Measurements from ENCODE around the gene MUCL3. TPM values are rescaled to one million over a fixed set of nuclear protein-coding genes. Genes with fewer than 3 reads are reported as not detected.
"Not testable (repeated sequence)": the region's sequence is repeated elsewhere in the genome, so short reads cannot be mapped to it uniquely, and the experiment has no call there.

The MUCL3 gene
- total RNA-seq, 1 donor from 2014 or later: not detected

GRCh38 chr6:30910473-30910872, 30.3 kb upstream of the MUCL3 start:
- H3K27ac ChIP-seq (ENCODE audit: low read depth, low read length); H3K4me3 ChIP-seq (ENCODE audit: low read length in 3 of 3); H3K27me3 ChIP-seq (ENCODE audit: control insufficient read depth in 3 of 3, insufficient read depth in 3 of 3, low read length in 3 of 3); H3K9me3 ChIP-seq (ENCODE audit: control insufficient read depth in 3 of 3, low read length in 3 of 3); H3K9ac ChIP-seq (ENCODE audit: low read depth in 1 of 3, low read length in 3 of 3): not testable (repeated sequence)
- Histone ChIP-seq H3K36me3 (ENCODE audit: control insufficient read depth in 3 of 3, insufficient read depth in 3 of 3, low read length in 3 of 3) (peaks cover 21 to 32% (median 29%) of the 10 kb centered on the region in 3 donors), H3K4me1 (ENCODE audit: control insufficient read depth in 3 of 3, insufficient read depth in 3 of 3, low read length in 3 of 3) (peaks cover 28 to 33% (median 29%) of the 10 kb centered on the region in 3 donors)

GRCh38 chr6:30912746-30913520, 27.8 kb upstream of the MUCL3 start:
- Histone ChIP-seq H3K36me3 (ENCODE audit: control insufficient read depth in 3 of 3, insufficient read depth in 3 of 3, low read length in 3 of 3) (peaks cover 30 to 45% (median 37%) of the 10 kb centered on the region in 3 donors), H3K9me3 (ENCODE audit: control insufficient read depth in 3 of 3, low read length in 3 of 3) (no peaks in the 10 kb centered on the region), H3K4me1 (ENCODE audit: control insufficient read depth in 3 of 3, insufficient read depth in 3 of 3, low read length in 3 of 3) (peaks cover 34 to 43% (median 42%) of the 10 kb centered on the region in 3 donors), H3K27me3 (ENCODE audit: control insufficient read depth in 3 of 3, insufficient read depth in 3 of 3, low read length in 3 of 3) (no peaks in the 10 kb centered on the region), H3K27ac (ENCODE audit: low read depth, low read length) (peak overlapping the region; percentile 93), H3K9ac (ENCODE audit: low read depth in 1 of 3, low read length in 3 of 3) (peak overlapping the region in 2 of 3 donors; percentile 94 to 96), H3K4me3 (ENCODE audit: low read length in 3 of 3) (peak overlapping the region; percentile 78 to 86 (median 83))

GRCh38 chr6:30913721-30914075, 27.1 kb upstream of the MUCL3 start:
- Histone ChIP-seq H3K4me1 (ENCODE audit: control insufficient read depth in 3 of 3, insufficient read depth in 3 of 3, low read length in 3 of 3) (peaks cover 30 to 40% (median 38%) of the 10 kb centered on the region in 3 donors), H3K9ac (ENCODE audit: low read depth in 1 of 3, low read length in 3 of 3) (peak overlapping the region; percentile 82 to 96 (median 94)), H3K36me3 (ENCODE audit: control insufficient read depth in 3 of 3, insufficient read depth in 3 of 3, low read length in 3 of 3) (peaks cover 34 to 50% (median 43%) of the 10 kb centered on the region in 3 donors)

GRCh38 chr6:30914076-30914853, 26.5 kb upstream of the MUCL3 start, which contains the start of gene VARS2:
TSS of gene VARS2 (plus strand) at chr6:30914238. CDS start at chr6:30914837, 599 bp downstream.
- Histone ChIP-seq H3K27me3 (ENCODE audit: control insufficient read depth in 3 of 3, insufficient read depth in 3 of 3, low read length in 3 of 3) (no peaks in the 10 kb centered on the region), H3K27ac (ENCODE audit: low read depth, low read length) (peak within 1 kb of the TSS; percentile 93), H3K9ac (ENCODE audit: low read depth in 1 of 3, low read length in 3 of 3) (peak within 1 kb of the TSS; percentile 94 to 96 (median 95)), H3K9me3 (ENCODE audit: control insufficient read depth in 3 of 3, low read length in 3 of 3) (no peaks in the 10 kb centered on the region), H3K4me3 (ENCODE audit: low read length in 3 of 3) (peak within 1 kb of the TSS; percentile 78 to 86 (median 83)), H3K4me1 (ENCODE audit: control insufficient read depth in 3 of 3, insufficient read depth in 3 of 3, low read length in 3 of 3) (peaks cover 24 to 34% (median 33%) of the 10 kb centered on the region in 3 donors), H3K36me3 (ENCODE audit: control insufficient read depth in 3 of 3, insufficient read depth in 3 of 3, low read length in 3 of 3) (peaks cover 38 to 53% (median 46%) of the 10 kb centered on the region in 3 donors)

More at GRCh38 chr6:30913721-30914075, 27.1 kb upstream of the MUCL3 start:
- H3K9me3 ChIP-seq (ENCODE audit: control insufficient read depth in 3 of 3, low read length in 3 of 3): no peaks in the 10 kb centered on the region
- peak overlapping the region; percentile 93 for H3K27ac ChIP-seq (ENCODE audit: low read depth, low read length)
- H3K4me3 ChIP-seq (ENCODE audit: low read length in 3 of 3): peak overlapping the region; percentile 78 to 86 (median 83)
- no peaks in the 10 kb centered on the region for H3K27me3 ChIP-seq (ENCODE audit: control insufficient read depth in 3 of 3, insufficient read depth in 3 of 3, low read length in 3 of 3)

GRCh38 chr6:30914854-30915590, 25.8 kb upstream of the MUCL3 start:
- H3K9ac ChIP-seq (ENCODE audit: low read depth in 1 of 3, low read length in 3 of 3): peak overlapping the region; percentile 94 to 96 (median 95)
- no peaks in the 10 kb centered on the region for H3K27me3 ChIP-seq (ENCODE audit: control insufficient read depth in 3 of 3, insufficient read depth in 3 of 3, low read length in 3 of 3)
- H3K36me3 ChIP-seq (ENCODE audit: control insufficient read depth in 3 of 3, insufficient read depth in 3 of 3, low read length in 3 of 3): peaks cover 43 to 54% (median 48%) of the 10 kb centered on the region in 3 donors
- H3K4me3 ChIP-seq (ENCODE audit: low read length in 3 of 3): peak overlapping the region; percentile 78 to 86 (median 83)
- H3K27ac ChIP-seq (ENCODE audit: low read depth, low read length): peak overlapping the region; percentile 93
- no peaks in the 10 kb centered on the region for H3K9me3 ChIP-seq (ENCODE audit: control insufficient read depth in 3 of 3, low read length in 3 of 3)
- peaks cover 24 to 32% (median 32%) of the 10 kb centered on the region in 3 donors for H3K4me1 ChIP-seq (ENCODE audit: control insufficient read depth in 3 of 3, insufficient read depth in 3 of 3, low read length in 3 of 3)

- H3K36me3 ChIP-seq (ENCODE audit: control insufficient read depth in 3 of 3, insufficient read depth in 3 of 3, low read length in 3 of 3): peaks cover 44 to 56% (median 49%) of the 10 kb centered on the region in 3 donors
- H3K9ac ChIP-seq (ENCODE audit: low read depth in 1 of 3, low read length in 3 of 3): peak overlapping the region; percentile 63 to 96 (median 94)
- H3K9me3 ChIP-seq (ENCODE audit: control insufficient read depth in 3 of 3, low read length in 3 of 3): no peaks in the 10 kb centered on the region
- H3K4me3 ChIP-seq (ENCODE audit: low read length in 3 of 3): peak overlapping the region in 2 of 3 donors; percentile 41 to 83
- peak overlapping the region; percentile 93 for H3K27ac ChIP-seq (ENCODE audit: low read depth, low read length)
- peaks cover 24 to 32% (median 32%) of the 10 kb centered on the region in 3 donors for H3K4me1 ChIP-seq (ENCODE audit: control insufficient read depth in 3 of 3, insufficient read depth in 3 of 3, low read length in 3 of 3)
- no peaks in the 10 kb centered on the region for H3K27me3 ChIP-seq (ENCODE audit: control insufficient read depth in 3 of 3, insufficient read depth in 3 of 3, low read length in 3 of 3)
These were observed 25.2 kb upstream of the MUCL3 start for GRCh38 chr6:30915591-30915946.

- Histone ChIP-seq H3K4me1 (ENCODE audit: control insufficient read depth in 3 of 3, insufficient read depth in 3 of 3, low read length in 3 of 3) (peaks cover 24 to 32% (median 32%) of the 10 kb centered on the region in 3 donors), H3K9ac (ENCODE audit: low read depth in 1 of 3, low read length in 3 of 3) (peak overlapping the region in 1 of 3 donors; percentile 41), H3K27ac (ENCODE audit: low read depth, low read length) (no peak overlapping the region), H3K36me3 (ENCODE audit: control insufficient read depth in 3 of 3, insufficient read depth in 3 of 3, low read length in 3 of 3) (peaks cover 47 to 56% (median 50%) of the 10 kb centered on the region in 3 donors), H3K27me3 (ENCODE audit: control insufficient read depth in 3 of 3, insufficient read depth in 3 of 3, low read length in 3 of 3) (no peaks in the 10 kb centered on the region), H3K4me3 (ENCODE audit: low read length in 3 of 3) (no peak overlapping the region), H3K9me3 (ENCODE audit: control insufficient read depth in 3 of 3, low read length in 3 of 3) (no peaks in the 10 kb centered on the region)
These were observed 23.7 kb upstream of the MUCL3 start for GRCh38 chr6:30917041-30917440.

GRCh38 chr6:30917487-30917886, 23.3 kb upstream of the MUCL3 start:
- Histone ChIP-seq H3K27me3 (ENCODE audit: control insufficient read depth in 3 of 3, insufficient read depth in 3 of 3, low read length in 3 of 3) (no peaks in the 10 kb centered on the region), H3K4me1 (ENCODE audit: control insufficient read depth in 3 of 3, insufficient read depth in 3 of 3, low read length in 3 of 3) (peaks cover 24 to 32% (median 32%) of the 10 kb centered on the region in 3 donors), H3K4me3 (ENCODE audit: low read length in 3 of 3) (no peak overlapping the region), H3K27ac (ENCODE audit: low read depth, low read length) (no peak overlapping the region), H3K36me3 (ENCODE audit: control insufficient read depth in 3 of 3, insufficient read depth in 3 of 3, low read length in 3 of 3) (peaks cover 50 to 56% (median 51%) of the 10 kb centered on the region in 3 donors), H3K9ac (ENCODE audit: low read depth in 1 of 3, low read length in 3 of 3) (peak overlapping the region in 1 of 3 donors; percentile 33), H3K9me3 (ENCODE audit: control insufficient read depth in 3 of 3, low read length in 3 of 3) (no peaks in the 10 kb centered on the region)

GRCh38 chr6:30918670-30919069, 22.1 kb upstream of the MUCL3 start:
- H3K4me3 ChIP-seq (ENCODE audit: low read length in 3 of 3): no peak overlapping the region
- peaks cover 60 to 64% (median 61%) of the 10 kb centered on the region in 3 donors for H3K36me3 ChIP-seq (ENCODE audit: control insufficient read depth in 3 of 3, insufficient read depth in 3 of 3, low read length in 3 of 3)
- H3K9ac ChIP-seq (ENCODE audit: low read depth in 1 of 3, low read length in 3 of 3): no peak overlapping the region
- H3K27ac ChIP-seq (ENCODE audit: low read depth, low read length): no peak overlapping the region
- no peaks in the 10 kb centered on the region for H3K27me3 ChIP-seq (ENCODE audit: control insufficient read depth in 3 of 3, insufficient read depth in 3 of 3, low read length in 3 of 3)
- H3K4me1 ChIP-seq (ENCODE audit: control insufficient read depth in 3 of 3, insufficient read depth in 3 of 3, low read length in 3 of 3): peaks cover 19 to 25% (median 24%) of the 10 kb centered on the region in 3 donors
- H3K9me3 ChIP-seq (ENCODE audit: control insufficient read depth in 3 of 3, low read length in 3 of 3): no peaks in the 10 kb centered on the region
